ENCODE measurements around the gene DLX5. TPM values are rescaled to one million over a fixed set of nuclear protein-coding genes. Genes with fewer than 3 reads are reported as not detected.
A peak's percentile ranks its signal among the peaks of the same experiment; 100 is the strongest.

Gene DLX5
- total and polyA plus RNA-seq, 2 donors (not counting 1 experiment from before 2014, with no cell fraction given) = not detected

DNA sequence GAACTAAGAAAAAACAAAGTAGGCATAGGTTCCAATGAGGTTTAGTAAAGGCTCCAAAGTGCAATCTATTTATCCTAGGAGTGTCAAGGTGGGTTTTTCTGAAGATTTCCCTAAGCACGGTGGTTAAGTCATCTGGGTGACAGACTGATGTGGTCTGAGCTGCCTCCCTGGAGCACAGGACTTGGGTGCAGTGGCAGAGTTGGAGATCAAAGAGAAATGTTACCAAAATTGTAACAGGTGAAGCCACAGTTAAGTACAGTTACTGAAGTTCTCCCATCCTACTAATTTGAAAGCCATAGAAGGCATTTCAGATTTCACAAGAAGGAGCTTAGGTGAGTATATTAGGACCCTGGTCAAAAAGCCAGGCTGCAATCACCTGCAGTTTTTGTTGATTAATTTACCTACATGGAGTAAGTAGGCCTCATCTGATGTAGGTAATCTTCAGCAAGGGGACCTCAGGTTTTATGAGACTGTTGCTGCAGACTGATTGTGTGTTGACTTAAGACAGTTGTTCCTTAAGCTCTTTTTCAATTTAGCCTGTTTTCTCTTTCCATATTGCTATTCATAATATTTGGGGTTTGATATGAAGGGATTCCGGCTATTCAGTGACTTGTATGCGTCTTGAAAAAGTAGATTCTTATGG, 16.2 kb downstream of the DLX5 start:
- Histone ChIP-seq H2AFZ (ENCODE audit: insufficient read depth, low read depth, low read length, poor library complexity, severe bottlenecking) (no peak overlapping the region), H3K27me3 (replicated peaks in 1 of 4; ENCODE audit: control extremely low read depth in 1 of 4, control insufficient read depth in 3 of 4, insufficient read depth in 4 of 4, low read length in 3 of 4) (peaks cover 0 to 78% (median 61%) of the 10 kb centered on the region in 4 experiments), H3K36me3 (replicated peaks in 1 of 2; ENCODE audit: control extremely low read depth in 1 of 2, control insufficient read depth in 1 of 2, extremely low read depth in 1 of 2, insufficient read depth in 2 of 2, low read length in 1 of 2) (no peaks in the 10 kb centered on the region), H3K27ac (ENCODE audit: low read length in 2 of 2) (no peak overlapping the region), H4K20me1 (ENCODE audit: control insufficient read depth, insufficient read depth, low read length, poor library complexity, severe bottlenecking) (no peaks in the 10 kb centered on the region), H3K4me3 (ENCODE audit: control extremely low read depth in 1 of 5, extremely low read depth in 1 of 5, insufficient read depth in 1 of 5, low read depth in 2 of 5, low read length in 4 of 5) (no peak overlapping the region), H3K9ac (ENCODE audit: low read length) (no peak overlapping the region), H3K79me2 (ENCODE audit: control insufficient read depth, insufficient read depth, low read length) (no peaks in the 10 kb centered on the region), H3K4me2 (replicated peaks; ENCODE audit: low read depth, low read length, poor library complexity, severe bottlenecking) (no peak overlapping the region), H3K9me3 (ENCODE audit: control extremely low read depth in 1 of 3, control insufficient read depth in 2 of 3, insufficient read depth in 1 of 3, low read length in 2 of 3) (peaks cover 0 to 24% (median 2%) of the 10 kb centered on the region in 3 donors), H3K4me1 (ENCODE audit: control insufficient read depth in 2 of 2, insufficient read depth in 2 of 2, low read length in 2 of 2) (peaks cover 16 to 26% of the 10 kb centered on the region in 2 donors)
- H3K27ac Mint-ChIP-seq = no peak overlapping the region
- 73% methylated on average over 1 of the region's 3 CpGs for WGBS (ENCODE audit: insufficient coverage)
- H3K4me3 Mint-ChIP-seq = no peak overlapping the region
- H3K9me3 Mint-ChIP-seq (ENCODE audit: insufficient read depth) = no peaks in the 10 kb centered on the region
- ChIA-PET POLR2A (no interaction called here), CTCF (no interaction called here)
- DNase-seq (no peak), ATAC-seq (ENCODE audit: low read depth) (no peak)
- H3K27me3 Mint-ChIP-seq = peaks cover 78% of the 10 kb centered on the region
- TF ChIP-seq, protein P1, sequence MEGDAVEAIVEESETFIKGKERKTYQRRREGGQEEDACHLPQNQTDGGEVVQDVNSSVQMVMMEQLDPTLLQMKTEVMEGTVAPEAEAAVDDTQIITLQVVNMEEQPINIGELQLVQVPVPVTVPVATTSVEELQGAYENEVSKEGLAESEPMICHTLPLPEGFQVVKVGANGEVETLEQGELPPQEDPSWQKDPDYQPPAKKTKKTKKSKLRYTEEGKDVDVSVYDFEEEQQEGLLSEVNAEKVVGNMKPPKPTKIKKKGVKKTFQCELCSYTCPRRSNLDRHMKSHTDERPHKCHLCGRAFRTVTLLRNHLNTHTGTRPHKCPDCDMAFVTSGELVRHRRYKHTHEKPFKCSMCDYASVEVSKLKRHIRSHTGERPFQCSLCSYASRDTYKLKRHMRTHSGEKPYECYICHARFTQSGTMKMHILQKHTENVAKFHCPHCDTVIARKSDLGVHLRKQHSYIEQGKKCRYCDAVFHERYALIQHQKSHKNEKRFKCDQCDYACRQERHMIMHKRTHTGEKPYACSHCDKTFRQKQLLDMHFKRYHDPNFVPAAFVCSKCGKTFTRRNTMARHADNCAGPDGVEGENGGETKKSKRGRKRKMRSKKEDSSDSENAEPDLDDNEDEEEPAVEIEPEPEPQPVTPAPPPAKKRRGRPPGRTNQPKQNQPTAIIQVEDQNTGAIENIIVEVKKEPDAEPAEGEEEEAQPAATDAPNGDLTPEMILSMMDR (IDR thresholded peaks at IDR 0.05) = no peak
- peaks cover 15% of the 10 kb centered on the region for H3K4me1 Mint-ChIP-seq
- intact Hi-C loops (cut with micrococcal nuclease) = no loop called here

DNA sequence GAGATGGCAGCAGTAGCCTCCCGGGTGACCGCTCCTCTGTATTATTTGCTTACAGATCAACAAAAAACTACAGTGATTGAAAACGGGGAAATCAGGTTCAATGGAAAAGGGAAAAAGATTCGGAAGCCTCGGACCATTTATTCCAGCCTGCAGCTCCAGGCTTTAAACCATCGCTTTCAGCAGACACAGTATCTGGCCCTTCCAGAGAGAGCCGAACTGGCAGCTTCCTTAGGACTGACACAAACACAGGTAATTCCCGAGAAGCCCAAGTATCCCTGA, 17.1 kb downstream of the DLX5 start:
- Histone ChIP-seq H3K9me3 (ENCODE audit: control extremely low read depth in 1 of 3, control insufficient read depth in 2 of 3, insufficient read depth in 1 of 3, low read length in 2 of 3) (peaks cover 0 to 32% (median 2%) of the 10 kb centered on the region in 3 donors), H3K36me3 (replicated peaks in 1 of 2; ENCODE audit: control extremely low read depth in 1 of 2, control insufficient read depth in 1 of 2, extremely low read depth in 1 of 2, insufficient read depth in 2 of 2, low read length in 1 of 2) (no peaks in the 10 kb centered on the region), H3K27me3 (replicated peaks in 1 of 4; ENCODE audit: control extremely low read depth in 1 of 4, control insufficient read depth in 3 of 4, insufficient read depth in 4 of 4, low read length in 3 of 4) (peaks cover 0 to 79% (median 63%) of the 10 kb centered on the region in 4 experiments), H4K20me1 (ENCODE audit: control insufficient read depth, insufficient read depth, low read length, poor library complexity, severe bottlenecking) (no peaks in the 10 kb centered on the region), H3K4me3 (ENCODE audit: control extremely low read depth in 1 of 5, extremely low read depth in 1 of 5, insufficient read depth in 1 of 5, low read depth in 2 of 5, low read length in 4 of 5) (no peak overlapping the region), H3K9ac (ENCODE audit: low read length) (no peak overlapping the region), H2AFZ (ENCODE audit: insufficient read depth, low read depth, low read length, poor library complexity, severe bottlenecking) (no peak overlapping the region), H3K79me2 (ENCODE audit: control insufficient read depth, insufficient read depth, low read length) (no peaks in the 10 kb centered on the region), H3K4me1 (ENCODE audit: control insufficient read depth in 2 of 2, insufficient read depth in 2 of 2, low read length in 2 of 2) (peaks cover 16 to 26% of the 10 kb centered on the region in 2 donors), H3K27ac (ENCODE audit: low read length in 2 of 2) (no peak overlapping the region), H3K4me2 (replicated peaks; ENCODE audit: low read depth, low read length, poor library complexity, severe bottlenecking) (no peak overlapping the region)
- no peaks in the 10 kb centered on the region for H3K9me3 Mint-ChIP-seq (ENCODE audit: insufficient read depth)
- ATAC-seq (ENCODE audit: low read depth) = no peak
- H3K4me3 Mint-ChIP-seq = peak overlapping the region; percentile 77
- ChIA-PET POLR2A (no interaction called here), CTCF (no interaction called here)
- H3K27me3 Mint-ChIP-seq = peaks cover 78% of the 10 kb centered on the region
- no peak overlapping the region for H3K27ac Mint-ChIP-seq
- DNase-seq = no peak
- peaks cover 15% of the 10 kb centered on the region for H3K4me1 Mint-ChIP-seq
- WGBS (ENCODE audit: insufficient coverage) = 34% methylated on average over 3 of the region's 8 CpGs
- intact Hi-C loops (cut with micrococcal nuclease) = no loop called here
- TF ChIP-seq, protein P1 (IDR thresholded peaks at IDR 0.05) = no peak
- no peak for TF ChIP-seq EZH2 (IDR thresholded peaks at IDR 0.05; ENCODE audit: borderline replicate concordance, insufficient read depth, low read depth, low read length, poor library complexity, severe bottlenecking)
